Posterior cingulate gyrus (tissue), 11 donors: Measurements from ENCODE around the gene DCTN2.

Experiments used
- DNase-seq, 10 donors: peaks; one replicate each; pipeline versions ENCODE4 v3.0.0 to v3.0.0-alpha.2; 2020 to 2021; ENCODE audit warnings: mixed read lengths in 3 of 10
- intact Hi-C: fragments of 100-400 bp; cut with DNase I; formaldehyde crosslinking; loops from one replicate; pipeline ENCODE4 v1.15.1; 2023

DCTN2 gene

GRCh38 chr12:57551637-57552305 lies 4.8 kb upstream of the DCTN2 start:
- DNase-seq = no peak
- intact Hi-C loops = no loop called here

GRCh38 chr12:57550641-57551549 lies 3.9 kb upstream of the DCTN2 start:
- DNase-seq = no peak
- intact Hi-C loops = no loop called here

GRCh38 chr12:57549909-57550640 lies 3.1 kb upstream of the DCTN2 start, which contains the start of gene KIF5A:
Gene KIF5A, plus strand, starts transcription at chr12:57550044. Its CDS starts 228 bp downstream, at chr12:57550272.
- DNase-seq = peak; percentile 49 to 96 (median 76)
- intact Hi-C loops = no loop called here

- intact Hi-C loops = no loop called here
- DNase-seq = no peak
Observed at GRCh38 chr12:57549203-57549908, 2.4 kb upstream of the DCTN2 start.

GRCh38 chr12:57548488-57548887 lies 1.5 kb upstream of the DCTN2 start:
- DNase-seq = no peak
- intact Hi-C loops = no loop called here

- intact Hi-C loops = no loop called here
- no peak for DNase-seq
Observed at GRCh38 chr12:57548013-57548315, 972 bp upstream of the DCTN2 start.

- intact Hi-C loops = loop anchor here (2.0 kb wide), 1 partner anchor 25 kb away; the partner anchor contains the start of gene MBD6
Observed at GRCh38 chr12:57547288-57548012, 458 bp upstream of the DCTN2 start.

GRCh38 chr12:57545809-57546437 lies 1.1 kb downstream of the DCTN2 start:
- intact Hi-C loops = loop anchor here (2.0 kb wide), 1 partner anchor 23 kb away; the partner anchor contains the start of gene MBD6
- no peak for DNase-seq

More at GRCh38 chr12:57547288-57548012, 458 bp upstream of the DCTN2 start:
- DNase-seq = no peak

GRCh38 chr12:57543581-57543980 lies 3.4 kb downstream of the DCTN2 start:
- peak in 2 of 10 donors; percentile 29 to 39 for DNase-seq
- intact Hi-C loops = no loop called here

- DNase-seq = no peak
- intact Hi-C loops = no loop called here
Observed at GRCh38 chr12:57541717-57542116, 5.3 kb downstream of the DCTN2 start.

GRCh38 chr12:57541001-57541400 lies 6.0 kb downstream of the DCTN2 start:
- intact Hi-C loops = no loop called here
- no peak for DNase-seq

GRCh38 chr12:57539134-57539768 lies 7.7 kb downstream of the DCTN2 start:
- DNase-seq = no peak

GRCh38 chr12:57536597-57536942 lies 10.4 kb downstream of the DCTN2 start:
- intact Hi-C loops = no loop called here
- no peak for DNase-seq

More at GRCh38 chr12:57539134-57539768, 7.7 kb downstream of the DCTN2 start:
- intact Hi-C loops = no loop called here

- intact Hi-C loops = no loop called here
- no peak for DNase-seq
Observed at GRCh38 chr12:57535764-57536596, 11.0 kb downstream of the DCTN2 start.

- intact Hi-C loops = no loop called here
- DNase-seq = no peak
Observed at GRCh38 chr12:57534991-57535543, 11.9 kb downstream of the DCTN2 start.

GRCh38 chr12:57534250-57534649 lies 12.7 kb downstream of the DCTN2 start:
- DNase-seq = no peak
- intact Hi-C loops = no loop called here

GRCh38 chr12:57533108-57533507 lies 13.9 kb downstream of the DCTN2 start:
- intact Hi-C loops = no loop called here
- DNase-seq = no peak

GRCh38 chr12:57531836-57532235 lies 15.2 kb downstream of the DCTN2 start:
- intact Hi-C loops = no loop called here
- no peak for DNase-seq
